ENCODE results near the gene ANO4. TPM values are rescaled to one million over a fixed set of nuclear protein-coding genes. Genes with fewer than 3 reads are reported as not detected.

ANO4 gene
- total RNA-seq, 1 donor from 2014 or later = 0.35 TPM

DNA sequence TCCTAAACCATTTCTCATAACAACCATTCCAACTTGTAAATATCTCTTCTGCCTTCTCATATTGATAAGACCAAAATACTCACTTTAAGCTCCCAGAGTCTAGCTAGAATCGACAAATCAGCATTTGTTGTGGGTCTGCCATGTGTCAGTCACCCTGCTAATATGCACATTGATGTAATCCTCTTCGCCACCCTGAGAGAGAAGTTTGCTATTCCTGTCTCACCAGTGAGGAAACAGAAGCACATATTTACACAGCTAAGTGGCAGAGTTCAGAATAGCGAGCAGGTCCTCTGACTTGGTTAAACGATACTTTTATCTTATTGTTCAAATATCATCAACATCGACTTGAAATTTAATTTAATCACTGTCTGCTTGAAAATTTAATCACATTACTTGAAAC lies 142.1 kb downstream of the ANO4 start:
- no peak for ATAC-seq

GRCh38 chr12:100940503-100940902 lies 145.9 kb downstream of the ANO4 start:
- no peak for DNase-seq (ENCODE audit: low spot score)
- ATAC-seq = no peak

More for the DNA sequence above, 142.1 kb downstream of the ANO4 start:
- DNase-seq (ENCODE audit: low spot score) = no peak

GRCh38 chr12:100942984-100943749 lies 148.6 kb downstream of the ANO4 start:
- DNase-seq (ENCODE audit: low spot score) = no peak
- peak; percentile 67 for ATAC-seq

DNA sequence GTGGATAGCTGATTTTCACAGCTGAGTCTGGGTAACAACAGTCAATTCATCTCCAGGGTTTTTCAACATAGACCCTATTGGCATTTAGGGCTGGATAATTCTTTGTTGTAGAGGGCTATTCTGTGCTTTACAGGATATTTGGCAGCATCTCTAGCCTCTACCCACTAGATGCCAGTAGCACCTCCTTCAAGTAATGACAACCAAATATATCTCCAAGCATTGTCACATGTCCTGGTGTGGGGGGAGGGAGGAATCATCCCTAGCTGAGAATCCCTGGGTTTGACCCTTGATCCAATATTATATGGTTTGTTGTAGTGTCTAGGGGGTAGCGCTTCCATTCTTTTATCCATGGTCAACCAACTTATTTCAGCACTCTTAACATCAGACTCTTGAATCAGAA lies 157.2 kb downstream of the ANO4 start:
- no peak for ATAC-seq

DNA sequence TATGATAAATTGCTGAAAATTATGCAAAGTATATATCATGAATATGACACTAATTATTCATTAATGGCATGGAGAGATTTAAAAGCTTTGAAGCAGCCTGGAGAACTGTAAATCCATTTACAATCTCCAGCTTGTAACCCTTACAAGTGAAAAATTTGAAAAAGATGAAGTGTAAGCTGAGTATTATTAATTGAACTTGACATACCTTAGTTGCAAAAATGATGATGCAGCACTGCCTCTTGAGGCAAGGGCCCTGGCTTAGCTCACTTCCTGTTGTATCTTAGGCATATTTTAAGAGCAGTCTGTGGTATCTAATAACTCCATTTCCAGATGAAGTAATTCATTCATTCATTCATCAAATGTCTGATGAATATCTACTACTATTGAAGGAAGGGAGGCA lies 158.6 kb downstream of the ANO4 start:
- DNase-seq (ENCODE audit: low spot score) = no peak
- ATAC-seq = no peak

More for the DNA sequence above, 157.2 kb downstream of the ANO4 start:
- DNase-seq (ENCODE audit: low spot score) = no peak

GRCh38 chr12:100953677-100954076 lies 159.1 kb downstream of the ANO4 start:
- no peak for DNase-seq (ENCODE audit: low spot score)
- ATAC-seq = no peak

- ATAC-seq = no peak
- no peak for DNase-seq (ENCODE audit: low spot score)
Observed at GRCh38 chr12:100954118-100954517, 159.5 kb downstream of the ANO4 start.

DNA sequence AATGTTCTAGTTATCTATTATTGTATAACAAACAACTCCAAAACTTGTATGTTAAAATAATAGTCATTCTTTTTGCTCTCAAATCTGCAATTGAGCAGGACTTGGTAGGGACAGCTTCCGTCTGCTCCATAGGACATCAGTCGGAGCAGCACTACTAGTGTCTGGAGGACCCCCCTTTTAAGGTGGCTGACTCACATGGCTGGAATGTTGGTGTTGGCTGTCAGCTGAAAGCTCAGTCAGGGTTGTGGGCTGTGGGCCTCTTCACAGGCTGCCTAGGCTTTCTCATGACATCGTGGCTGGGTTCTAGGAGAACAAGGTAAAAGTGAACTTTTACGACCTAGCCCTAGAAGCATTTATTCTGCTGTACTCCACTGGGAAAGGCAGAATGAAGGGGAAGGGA lies 160.6 kb downstream of the ANO4 start:
- ATAC-seq (no peak), DNase-seq (ENCODE audit: low spot score) (no peak)

- no peak for DNase-seq (ENCODE audit: low spot score)
- ATAC-seq = no peak
Observed at GRCh38 chr12:100956311-100956852, 161.8 kb downstream of the ANO4 start.

DNA sequence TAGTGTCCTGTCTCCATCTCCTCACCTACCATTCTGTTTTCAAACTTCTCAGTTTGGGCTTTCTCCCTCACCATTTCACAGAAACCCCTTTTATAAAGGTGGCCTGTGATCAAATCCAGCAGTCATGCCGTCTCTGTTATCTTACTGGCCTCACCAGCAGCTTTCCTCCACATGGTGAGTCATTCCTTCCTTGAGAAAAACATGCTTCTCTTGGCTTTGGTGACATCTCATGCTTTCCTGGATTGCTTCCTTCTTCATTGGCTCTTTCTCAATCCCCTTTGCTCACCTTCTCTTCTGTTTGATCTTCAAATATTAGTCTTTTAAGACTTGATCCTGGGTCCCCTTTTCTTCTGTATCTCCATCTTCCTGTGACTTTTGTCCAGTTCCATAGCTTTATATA lies 164.9 kb downstream of the ANO4 start:
- DNase-seq (ENCODE audit: low spot score) (no peak), ATAC-seq (no peak)

GRCh38 chr12:100962086-100962712 lies 167.6 kb downstream of the ANO4 start:
- DNase-seq (ENCODE audit: low spot score) = no peak

DNA sequence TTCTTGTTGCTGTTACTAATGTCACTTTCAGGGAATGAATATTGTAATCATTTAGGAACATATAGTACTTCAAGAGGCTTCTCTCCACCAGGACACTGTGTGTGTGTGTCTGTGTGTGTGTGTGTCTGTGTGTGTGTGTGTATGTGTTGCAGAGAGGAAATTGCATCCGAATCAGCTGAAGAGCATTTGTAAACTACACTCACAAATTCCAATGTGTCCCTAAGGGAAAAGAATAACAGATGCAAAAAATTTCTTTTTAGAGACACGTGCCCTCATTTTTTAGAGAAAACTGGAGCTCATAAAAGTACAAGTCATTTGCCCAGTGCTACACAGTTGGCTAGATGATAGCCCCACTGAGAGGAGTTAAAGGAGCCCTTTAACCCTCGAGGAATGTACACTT lies 168.8 kb downstream of the ANO4 start:
- no peak for ATAC-seq
- DNase-seq (ENCODE audit: low spot score) = no peak

More at GRCh38 chr12:100962086-100962712, 167.6 kb downstream of the ANO4 start:
- ATAC-seq = no peak

GRCh38 chr12:100964028-100964427 lies 169.5 kb downstream of the ANO4 start:
- DNase-seq (ENCODE audit: low spot score) (no peak), ATAC-seq (no peak)

GRCh38 chr12:100967189-100967588 lies 172.6 kb downstream of the ANO4 start:
- DNase-seq (ENCODE audit: low spot score) (no peak), ATAC-seq (no peak)

- no peak for ATAC-seq
- DNase-seq (ENCODE audit: low spot score) = no peak
Observed at GRCh38 chr12:100970894-100971293, 176.3 kb downstream of the ANO4 start.

- DNase-seq (ENCODE audit: low spot score) (no peak), ATAC-seq (no peak)
Observed at GRCh38 chr12:100972121-100972520, 177.5 kb downstream of the ANO4 start.

DNA sequence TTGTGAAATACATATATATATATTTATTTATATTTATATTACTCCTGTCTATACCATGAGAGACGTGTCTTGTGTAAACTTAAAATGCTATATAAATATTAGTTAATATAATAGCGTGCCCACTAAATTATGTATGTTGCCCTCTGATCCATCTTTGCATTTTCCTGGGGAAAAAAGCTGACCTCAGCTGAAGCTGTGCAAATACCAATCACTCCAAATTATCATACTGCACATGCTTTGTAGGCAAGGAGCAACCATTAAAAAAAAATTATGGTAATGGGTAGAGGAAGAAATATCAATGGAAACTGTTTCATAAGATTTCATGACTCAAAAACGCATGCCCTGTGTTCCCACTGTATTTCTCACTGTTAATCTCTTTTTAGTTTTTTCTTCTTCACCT lies 179.8 kb downstream of the ANO4 start:
- no peak for ATAC-seq

DNA sequence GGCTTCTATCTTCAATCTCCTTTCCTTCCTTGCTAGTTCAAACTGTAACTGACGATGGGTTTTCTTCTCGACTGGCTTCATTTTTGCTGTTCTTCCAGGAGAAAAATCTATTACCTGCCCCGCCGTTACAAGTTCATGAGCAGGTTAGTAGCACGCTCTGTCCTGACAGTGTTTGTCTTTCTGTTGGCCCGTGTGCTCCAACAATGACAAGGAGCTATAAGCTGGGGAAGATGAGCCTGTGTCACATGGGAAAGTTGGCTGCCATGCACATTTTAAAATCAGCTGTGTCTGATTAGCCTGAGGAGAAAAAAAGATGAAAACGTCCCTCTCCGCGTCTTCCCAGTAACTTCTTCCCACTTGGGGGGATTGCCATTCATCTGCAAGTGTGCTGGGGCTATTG lies 180.2 kb downstream of the ANO4 start:
- no peak for DNase-seq (ENCODE audit: low spot score)
- ATAC-seq = peak; percentile 87

More for the DNA sequence above, 179.8 kb downstream of the ANO4 start:
- no peak for DNase-seq (ENCODE audit: low spot score)

DNA sequence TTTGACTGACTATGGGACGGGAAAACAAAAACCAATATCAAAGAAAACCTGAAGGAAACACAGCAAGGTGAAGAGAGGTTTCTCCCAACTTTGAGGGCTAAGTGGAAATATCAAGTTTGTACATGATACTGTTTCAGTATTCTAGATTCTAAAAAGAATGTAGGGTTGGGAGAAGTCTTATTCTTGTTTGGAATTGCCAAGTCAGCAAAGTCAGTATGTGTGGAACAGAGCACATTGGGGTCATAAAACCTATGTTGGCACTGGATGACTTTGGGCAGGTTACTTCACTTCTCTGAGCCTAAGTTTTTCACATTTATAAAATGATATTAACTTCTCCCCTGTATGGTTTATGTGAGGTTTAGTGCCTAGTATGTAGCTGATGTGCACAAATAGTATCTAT lies 182.2 kb downstream of the ANO4 start:
- ATAC-seq (no peak), DNase-seq (ENCODE audit: low spot score) (no peak)

DNA sequence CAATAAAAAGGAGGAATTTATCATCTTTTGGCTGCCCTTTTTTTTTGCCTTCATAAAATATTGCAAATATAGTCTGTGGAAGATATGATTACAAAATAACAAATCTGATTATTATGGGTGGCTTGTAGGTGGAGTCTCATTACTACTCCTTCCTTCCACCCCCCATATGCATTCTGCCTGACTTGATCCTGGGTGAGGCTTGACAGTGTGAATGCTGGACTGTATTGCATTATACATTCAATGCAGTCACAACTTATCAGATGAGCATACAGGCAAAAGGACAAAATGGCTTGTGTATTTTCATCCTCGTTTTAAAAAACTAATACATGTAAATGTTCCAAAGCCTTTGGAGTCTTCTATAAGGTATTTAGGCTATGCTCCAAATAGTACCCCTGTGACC lies 186.3 kb downstream of the ANO4 start:
- no peak for ATAC-seq
- DNase-seq (ENCODE audit: low spot score) = no peak

DNA sequence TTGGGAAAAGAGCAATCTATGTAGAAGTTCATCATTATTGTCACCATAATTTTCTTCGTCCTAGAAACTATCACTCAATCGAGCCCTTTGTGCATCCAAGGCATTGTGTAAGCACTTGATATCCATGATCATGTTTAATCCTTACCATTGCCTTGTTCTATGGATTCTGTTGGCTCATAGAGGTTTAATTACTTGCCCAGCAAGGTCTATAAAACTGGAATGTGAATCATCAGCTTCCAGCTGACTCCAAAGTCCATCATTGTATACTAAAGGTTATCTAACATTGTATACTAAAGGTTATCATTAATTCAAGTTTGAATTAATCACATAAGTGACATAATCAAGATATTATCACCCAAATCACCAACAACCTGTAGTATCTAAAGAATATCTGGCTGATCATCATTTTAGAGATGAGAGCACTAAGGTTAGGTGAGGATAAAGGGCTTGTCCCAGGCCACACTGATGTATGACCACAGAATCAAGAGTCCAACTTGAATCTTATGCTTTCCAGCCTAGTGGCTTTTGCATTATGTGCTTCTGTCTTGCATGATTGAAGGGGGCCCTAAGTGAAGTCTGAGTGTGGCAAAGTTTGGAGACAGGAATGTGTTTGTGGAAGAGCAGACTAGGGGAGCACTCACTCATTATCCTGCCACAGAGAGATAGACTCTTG lies 188.1 kb downstream of the ANO4 start:
- no peak for DNase-seq (ENCODE audit: low spot score)
- ATAC-seq = no peak

- DNase-seq (ENCODE audit: low spot score) (no peak), ATAC-seq (no peak)
Observed at GRCh38 chr12:100984796-100985195, 190.2 kb downstream of the ANO4 start.

Data from left lobe of liver (tissue), 2 donors.